SJCRH30 (cell line): Measurements from ENCODE around the gene FARS2. TPM values are rescaled to one million over a fixed set of nuclear protein-coding genes. Genes with fewer than 3 reads are reported as not detected.
A peak's percentile ranks its signal among the peaks of the same experiment; 100 is the strongest.

Experiments used
- DNase-seq, 2 experiments: peaks; one replicate each; pipeline ENCODE4 v3.0.0-alpha.2; 2015 to 2020
- H3K27ac ChIP-seq: fragments of 250-450 bp; sonication (Bioruptor Pico); 2 replicates; pipeline ENCODE4 v1.5.1; 2020; ENCODE audit warnings: mild to moderate bottlenecking, moderate library complexity
- H3K27me3 ChIP-seq: fragments of 250-450 bp; sonication (Bioruptor Pico); 2 replicates; pipeline ENCODE4 v1.5.1; 2020; ENCODE audit warnings: mild to moderate bottlenecking, moderate library complexity
- H3K36me3 ChIP-seq: fragments of 250-450 bp; sonication (Bioruptor Pico); 2 replicates; pipeline ENCODE4 v1.5.1; 2020; ENCODE audit warnings: mild to moderate bottlenecking, moderate library complexity
- H3K4me1 ChIP-seq: fragments of 250-450 bp; sonication (Bioruptor Pico); 2 replicates; pipeline ENCODE4 v1.5.1; 2020; ENCODE audit warnings: mild to moderate bottlenecking, moderate library complexity
- H3K4me3 ChIP-seq: fragments of 250-450 bp; sonication (Bioruptor Pico); 2 replicates; pipeline ENCODE4 v1.5.1; 2020; ENCODE audit warnings: mild to moderate bottlenecking, moderate library complexity
- H3K9me3 ChIP-seq: fragments of 250-450 bp; sonication (Bioruptor Pico); replicated peaks from 2 replicates; pipeline ENCODE4 v1.5.1; 2020; ENCODE audit warnings: mild to moderate bottlenecking, moderate library complexity
- total RNA-seq: library from RNA; depleted of rRNA; stranded (reverse); fragments of >200 nt; shearing (Covaris generic); gene quantifications from 2 replicates; pipeline ENCODE4 v1.2.3, GENCODE V29; 2014

The FARS2 gene
- total RNA-seq, 1 experiment from 2014 or later = 10.5 TPM

DNA sequence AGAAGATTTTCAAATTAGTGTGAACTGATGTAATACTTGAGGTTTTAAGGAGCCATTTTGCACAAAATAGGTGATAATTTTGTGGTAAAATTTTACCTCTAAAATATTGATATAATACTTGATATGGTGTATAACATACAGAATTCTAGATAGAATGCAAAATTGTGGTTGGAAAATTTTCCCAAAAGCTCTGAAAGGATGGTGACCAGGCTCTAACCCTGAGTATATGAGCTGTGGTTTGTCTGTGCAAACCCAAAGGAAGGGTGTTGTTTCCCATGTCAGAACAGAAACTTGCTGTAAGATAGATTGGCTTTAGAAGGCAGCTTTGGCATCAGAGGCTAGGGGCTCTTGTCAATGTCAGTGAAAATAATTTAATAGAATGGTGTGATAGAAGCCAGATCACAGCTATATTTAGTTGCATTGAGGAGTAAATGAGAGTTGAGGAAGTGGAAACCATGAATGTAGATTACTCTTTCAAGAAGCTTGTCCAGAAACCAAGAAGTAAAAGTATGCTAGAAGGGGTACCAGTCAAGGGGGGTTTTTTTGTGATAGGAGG lies 257.7 kb downstream of the FARS2 start:
- Histone ChIP-seq H3K27ac (no peak overlapping the region), H3K9me3 (no peaks in the 10 kb centered on the region), H3K27me3 (no peaks in the 10 kb centered on the region), H3K4me3 (no peak overlapping the region), H3K36me3 (no peaks in the 10 kb centered on the region), H3K4me1 (no peaks in the 10 kb centered on the region)
- no peak for DNase-seq

DNA sequence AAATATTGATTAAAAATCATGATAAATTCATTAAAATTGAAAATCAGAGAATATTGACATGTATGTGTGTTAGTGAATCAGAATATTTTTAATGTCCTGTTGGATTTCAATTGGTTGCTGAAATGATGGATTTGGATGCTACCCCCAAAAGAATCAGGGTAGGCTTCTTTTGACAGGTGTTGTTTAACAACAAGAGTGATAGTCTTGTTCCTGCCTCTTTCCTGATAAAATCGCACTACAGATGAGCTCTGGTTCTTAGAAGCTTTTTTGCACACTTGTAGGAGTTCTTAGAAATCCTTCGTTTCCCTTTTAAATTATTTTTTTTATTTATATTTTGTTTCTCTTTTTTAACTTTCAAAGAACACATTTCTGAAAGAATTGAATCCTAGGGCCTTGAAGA lies 259.5 kb downstream of the FARS2 start:
- Histone ChIP-seq H3K27me3 (no peaks in the 10 kb centered on the region), H3K4me1 (no peaks in the 10 kb centered on the region), H3K27ac (no peak overlapping the region), H3K36me3 (no peaks in the 10 kb centered on the region), H3K9me3 (no peaks in the 10 kb centered on the region), H3K4me3 (no peak overlapping the region)
- no peak for DNase-seq

DNA sequence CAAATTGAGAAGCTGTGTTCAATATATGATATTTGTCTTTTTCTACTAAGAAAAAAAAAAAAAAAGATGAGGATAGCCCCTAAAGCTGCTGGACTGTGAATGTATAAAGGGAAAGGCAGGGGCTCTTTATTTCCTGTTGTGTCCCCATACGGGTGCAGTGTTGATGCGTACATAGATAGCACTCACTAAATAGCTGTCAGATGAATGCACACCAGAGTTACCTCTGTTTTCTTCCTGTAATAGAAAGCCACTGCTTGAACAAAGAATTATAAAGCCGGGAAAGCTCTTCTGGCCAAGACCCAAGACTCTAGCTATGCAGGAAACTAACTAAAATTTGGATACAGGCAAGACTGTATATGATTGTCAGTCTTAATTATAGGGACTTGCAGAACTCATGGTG lies 260.0 kb downstream of the FARS2 start:
- Histone ChIP-seq H3K27ac (no peak overlapping the region), H3K36me3 (no peaks in the 10 kb centered on the region), H3K4me1 (no peaks in the 10 kb centered on the region), H3K9me3 (no peaks in the 10 kb centered on the region), H3K27me3 (no peaks in the 10 kb centered on the region), H3K4me3 (no peak overlapping the region)
- DNase-seq = no peak

DNA sequence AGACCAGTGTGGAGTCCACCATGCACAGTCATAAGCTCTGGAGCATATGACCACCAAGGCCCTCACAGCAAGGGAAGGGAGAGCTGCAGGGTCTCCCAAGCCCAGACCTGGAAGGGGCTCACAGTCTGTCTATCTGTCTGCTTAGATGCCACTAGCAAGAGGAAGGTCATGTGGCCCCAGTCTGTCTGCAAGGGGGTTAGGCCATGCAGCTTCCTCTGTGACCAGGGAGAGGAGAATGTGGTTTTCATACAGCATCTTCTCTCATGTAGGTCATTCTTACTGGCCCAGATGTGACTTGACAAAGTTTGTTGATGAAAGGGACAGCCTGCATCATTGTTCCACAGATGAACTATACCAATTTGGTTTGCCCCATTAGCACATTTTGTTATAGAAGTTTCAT lies 260.8 kb downstream of the FARS2 start:
- H3K9me3 ChIP-seq = no peaks in the 10 kb centered on the region
- H3K4me3 ChIP-seq = no peak overlapping the region
- H3K36me3 ChIP-seq = no peaks in the 10 kb centered on the region
- no peak for DNase-seq
- H3K4me1 ChIP-seq = no peaks in the 10 kb centered on the region
- H3K27me3 ChIP-seq = no peaks in the 10 kb centered on the region
- no peak overlapping the region for H3K27ac ChIP-seq

DNA sequence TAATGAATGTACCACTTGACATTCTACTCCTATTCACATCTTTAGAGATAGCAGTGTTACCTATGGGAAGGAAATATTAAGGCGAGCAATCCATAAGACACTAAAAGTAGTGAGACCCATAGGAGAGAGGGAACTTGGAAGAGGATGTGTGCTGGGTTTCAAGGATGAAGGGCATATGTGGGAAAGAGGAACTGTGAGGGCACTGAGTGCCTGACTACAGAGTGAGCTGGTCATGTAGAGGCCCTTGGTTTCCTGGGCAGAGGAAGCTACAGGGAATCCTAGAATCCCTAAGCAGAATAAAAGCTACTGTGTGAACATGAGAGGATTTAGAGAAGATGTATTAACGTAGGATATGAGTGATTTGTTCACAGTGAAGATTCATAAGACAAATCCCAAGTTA lies 262.8 kb downstream of the FARS2 start:
- H3K27me3 ChIP-seq = no peaks in the 10 kb centered on the region
- H3K27ac ChIP-seq = no peak overlapping the region
- no peaks in the 10 kb centered on the region for H3K36me3 ChIP-seq
- no peaks in the 10 kb centered on the region for H3K4me1 ChIP-seq
- no peak for DNase-seq
- H3K4me3 ChIP-seq = no peak overlapping the region
- no peaks in the 10 kb centered on the region for H3K9me3 ChIP-seq

DNA sequence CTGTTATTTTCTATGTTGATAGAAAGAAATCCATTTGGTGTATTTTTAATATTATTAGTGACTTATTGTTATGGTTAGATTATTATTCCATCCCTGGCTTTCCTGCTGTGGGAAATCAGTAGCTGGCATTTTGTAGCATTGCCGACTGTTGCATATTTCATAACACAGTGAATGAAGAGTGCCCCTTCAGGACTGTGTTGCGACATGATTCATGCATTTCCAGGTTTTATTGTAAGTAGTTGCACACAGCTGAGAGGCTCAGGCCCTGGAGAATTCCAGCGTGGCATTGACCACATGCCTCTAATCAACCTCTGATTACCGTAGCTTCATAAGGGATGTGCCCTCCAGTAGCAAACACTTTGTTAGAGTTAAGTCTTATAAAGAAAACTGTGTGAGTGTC lies 263.9 kb downstream of the FARS2 start:
- Histone ChIP-seq H3K36me3 (no peaks in the 10 kb centered on the region), H3K4me3 (no peak overlapping the region), H3K27ac (no peak overlapping the region), H3K9me3 (no peaks in the 10 kb centered on the region), H3K27me3 (no peaks in the 10 kb centered on the region), H3K4me1 (no peaks in the 10 kb centered on the region)
- no peak for DNase-seq

DNA sequence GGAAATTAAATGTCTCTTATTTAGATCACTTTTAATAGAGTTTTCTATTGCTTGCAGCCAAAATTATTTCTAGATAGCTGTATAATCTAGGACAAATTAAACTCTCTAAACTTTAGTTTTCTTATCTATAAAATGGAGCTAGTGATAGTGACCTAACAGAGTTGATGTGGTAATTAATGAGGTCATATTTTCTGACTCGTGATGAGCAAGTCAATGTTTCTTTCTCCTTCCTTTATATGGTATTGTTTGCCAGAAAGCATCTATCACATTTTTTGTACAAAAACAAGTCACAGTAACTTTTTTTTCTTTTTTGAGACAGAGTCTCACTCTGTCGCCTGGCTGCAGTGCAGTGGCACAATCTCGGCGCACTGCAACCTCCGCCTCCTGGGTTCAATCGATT lies 267.7 kb downstream of the FARS2 start:
- H3K27ac ChIP-seq = no peak overlapping the region
- H3K4me1 ChIP-seq = no peaks in the 10 kb centered on the region
- H3K36me3 ChIP-seq = no peaks in the 10 kb centered on the region
- no peak for DNase-seq
- H3K9me3 ChIP-seq = no peaks in the 10 kb centered on the region
- H3K27me3 ChIP-seq = no peaks in the 10 kb centered on the region
- no peak overlapping the region for H3K4me3 ChIP-seq

DNA sequence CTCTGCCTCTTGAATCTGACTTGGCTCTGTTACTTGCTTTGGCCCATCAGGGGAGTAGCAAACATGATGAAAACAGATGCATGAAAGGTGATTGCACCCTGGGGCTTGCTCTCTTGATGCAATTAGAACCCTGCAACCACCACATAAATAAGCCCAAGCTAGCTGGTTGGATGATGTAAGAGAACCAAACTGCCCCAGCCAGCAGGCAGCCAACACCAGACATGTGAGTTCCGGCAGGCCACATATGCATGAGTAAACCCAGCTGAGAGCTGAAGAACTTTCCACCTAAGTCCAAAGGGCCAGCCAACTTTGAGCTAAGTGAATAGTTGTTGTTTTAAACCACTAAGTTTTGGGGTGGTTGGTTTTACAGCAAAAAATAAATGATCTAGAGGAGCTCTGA lies 268.4 kb downstream of the FARS2 start:
- Histone ChIP-seq H3K36me3 (no peaks in the 10 kb centered on the region), H3K9me3 (no peaks in the 10 kb centered on the region), H3K27me3 (no peaks in the 10 kb centered on the region), H3K27ac (no peak overlapping the region), H3K4me1 (no peaks in the 10 kb centered on the region), H3K4me3 (no peak overlapping the region)
- peak in 1 of 2 experiments; percentile 10 for DNase-seq

DNA sequence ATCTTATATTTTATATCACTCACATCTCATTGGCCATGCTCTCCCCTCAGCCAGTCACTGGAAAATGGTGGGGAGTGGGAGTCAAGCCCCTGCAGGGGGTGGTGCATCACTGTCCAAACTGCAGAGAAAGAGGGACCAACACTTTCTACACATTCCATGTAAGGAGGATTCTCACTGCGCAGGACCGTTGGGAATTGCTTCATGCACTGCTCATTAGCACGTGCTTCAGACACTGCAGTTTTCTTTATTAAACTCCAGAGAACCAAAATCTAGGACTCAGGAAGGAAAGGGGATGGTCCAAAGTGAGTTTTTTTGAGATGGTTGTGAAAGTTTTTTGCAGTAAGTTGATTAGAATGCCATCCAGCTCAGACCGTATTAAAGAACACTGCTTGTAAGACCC lies 269.8 kb downstream of the FARS2 start:
- no peak for DNase-seq
- H3K4me1 ChIP-seq = no peaks in the 10 kb centered on the region
- H3K4me3 ChIP-seq = no peak overlapping the region
- H3K9me3 ChIP-seq = no peaks in the 10 kb centered on the region
- H3K27ac ChIP-seq = no peak overlapping the region
- no peaks in the 10 kb centered on the region for H3K36me3 ChIP-seq
- no peaks in the 10 kb centered on the region for H3K27me3 ChIP-seq

DNA sequence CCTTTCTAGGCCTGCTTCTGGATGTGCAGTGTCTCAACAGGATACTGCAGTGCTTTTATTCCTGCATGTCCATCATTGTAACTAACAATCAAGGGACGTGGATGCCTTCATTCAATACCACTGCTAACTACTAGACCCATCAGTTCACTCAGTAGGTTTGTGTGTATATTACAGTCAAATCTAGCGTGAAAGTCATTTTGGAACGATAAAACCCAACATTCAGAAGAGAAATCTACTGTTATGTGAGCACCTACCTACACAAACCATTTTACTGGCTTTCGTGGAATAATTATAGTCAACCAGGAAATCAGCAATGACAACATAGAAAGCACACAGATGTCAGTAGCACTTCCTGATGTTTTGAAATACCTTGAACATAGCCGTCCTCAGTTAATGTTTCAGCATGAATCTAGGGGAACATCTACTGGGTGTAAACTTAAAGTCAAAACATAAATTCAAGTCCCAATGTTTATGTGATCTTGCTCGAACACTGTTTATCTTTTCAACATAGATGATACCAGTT lies 270.6 kb downstream of the FARS2 start:
- H3K27me3 ChIP-seq = no peaks in the 10 kb centered on the region
- H3K4me1 ChIP-seq = no peaks in the 10 kb centered on the region
- H3K27ac ChIP-seq = no peak overlapping the region
- no peak overlapping the region for H3K4me3 ChIP-seq
- no peaks in the 10 kb centered on the region for H3K9me3 ChIP-seq
- H3K36me3 ChIP-seq = no peaks in the 10 kb centered on the region
- no peak for DNase-seq

DNA sequence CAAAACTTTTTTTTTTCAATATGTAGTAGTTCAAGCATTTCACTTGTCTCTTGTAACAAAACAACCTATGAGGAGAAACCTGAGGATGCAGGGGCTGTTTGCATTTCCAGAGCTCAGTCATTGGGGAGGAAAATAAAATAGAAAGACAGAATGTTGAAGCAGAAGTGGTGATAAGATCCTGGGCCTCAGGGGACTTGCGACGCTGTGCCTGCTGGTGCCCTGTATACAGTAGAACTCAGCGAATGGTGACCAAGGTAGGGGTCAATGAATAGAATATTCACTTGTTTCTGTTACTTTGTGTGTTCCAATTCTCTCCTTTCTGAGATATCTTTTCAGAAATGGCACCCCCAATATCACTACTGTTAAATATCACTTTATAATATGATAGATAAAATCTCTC lies 271.6 kb downstream of the FARS2 start:
- no peaks in the 10 kb centered on the region for H3K36me3 ChIP-seq
- no peaks in the 10 kb centered on the region for H3K4me1 ChIP-seq
- H3K4me3 ChIP-seq = no peak overlapping the region
- no peaks in the 10 kb centered on the region for H3K9me3 ChIP-seq
- H3K27ac ChIP-seq = no peak overlapping the region
- no peak for DNase-seq
- H3K27me3 ChIP-seq = no peaks in the 10 kb centered on the region

DNA sequence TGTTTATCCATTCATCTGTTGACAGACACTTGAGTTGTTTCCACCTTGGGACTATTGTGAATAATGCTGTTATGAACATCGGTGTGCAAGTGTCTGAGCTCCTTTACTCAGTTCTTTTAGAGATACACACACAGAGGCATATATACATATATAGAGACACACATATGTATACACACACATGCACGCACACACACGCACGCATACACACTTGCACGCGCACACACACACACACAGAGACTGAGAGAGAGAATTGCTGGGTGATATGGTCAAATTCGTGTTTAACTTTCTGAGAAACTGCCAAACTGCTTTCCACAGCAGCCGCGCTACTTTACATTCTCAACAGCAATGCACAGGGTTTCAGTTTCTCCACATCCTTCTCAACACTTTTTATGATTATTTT lies 273.3 kb downstream of the FARS2 start:
- no peaks in the 10 kb centered on the region for H3K27me3 ChIP-seq
- DNase-seq = no peak
- H3K4me3 ChIP-seq = no peak overlapping the region
- no peaks in the 10 kb centered on the region for H3K36me3 ChIP-seq
- H3K4me1 ChIP-seq = no peaks in the 10 kb centered on the region
- H3K9me3 ChIP-seq = no peaks in the 10 kb centered on the region
- H3K27ac ChIP-seq = no peak overlapping the region

DNA sequence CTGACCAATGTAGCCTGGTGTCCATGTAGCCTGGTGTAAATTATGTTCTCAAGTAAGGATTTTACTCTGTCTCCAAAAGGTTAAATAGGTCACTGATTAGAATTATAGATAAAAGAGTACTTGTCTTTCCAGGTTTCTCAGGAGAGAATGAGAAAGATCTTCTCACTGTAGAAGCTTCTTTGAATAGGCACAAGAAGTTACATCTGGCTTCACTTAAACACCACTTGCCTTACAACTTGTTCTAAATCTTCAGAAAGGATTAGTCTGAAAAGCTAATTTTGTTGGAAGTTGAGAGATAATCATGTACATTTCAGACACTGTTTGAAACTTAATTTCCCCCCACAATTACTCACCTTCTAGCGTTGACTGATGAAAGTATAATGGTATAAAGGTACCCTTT lies 275.3 kb downstream of the FARS2 start:
- DNase-seq = no peak
- H3K27ac ChIP-seq = no peak overlapping the region
- no peak overlapping the region for H3K4me3 ChIP-seq
- no peaks in the 10 kb centered on the region for H3K36me3 ChIP-seq
- no peaks in the 10 kb centered on the region for H3K27me3 ChIP-seq
- no peaks in the 10 kb centered on the region for H3K9me3 ChIP-seq
- H3K4me1 ChIP-seq = no peaks in the 10 kb centered on the region

DNA sequence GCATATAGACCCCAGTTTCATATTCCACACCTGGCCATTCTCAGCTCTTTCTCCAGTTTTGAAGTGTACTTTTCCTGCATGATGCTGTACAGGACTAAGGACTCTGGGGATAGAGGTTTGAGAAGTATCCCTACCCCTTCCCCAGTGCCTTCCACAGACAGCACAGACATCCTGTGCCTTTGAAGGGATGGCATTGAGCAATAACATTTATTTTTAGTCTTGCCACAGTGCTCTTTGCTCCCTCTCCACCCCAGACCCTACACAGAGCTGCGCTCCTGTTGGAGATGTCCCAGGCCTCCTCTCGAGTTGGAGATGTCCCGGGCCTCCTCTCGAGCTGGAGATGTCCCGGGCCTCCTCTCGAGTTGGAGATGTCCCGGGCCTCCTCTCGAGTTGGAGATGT lies 275.8 kb downstream of the FARS2 start:
- DNase-seq = no peak
- Histone ChIP-seq H3K27ac (no peak overlapping the region), H3K27me3 (no peaks in the 10 kb centered on the region), H3K4me3 (no peak overlapping the region), H3K9me3 (no peaks in the 10 kb centered on the region), H3K4me1 (no peaks in the 10 kb centered on the region), H3K36me3 (no peaks in the 10 kb centered on the region)

DNA sequence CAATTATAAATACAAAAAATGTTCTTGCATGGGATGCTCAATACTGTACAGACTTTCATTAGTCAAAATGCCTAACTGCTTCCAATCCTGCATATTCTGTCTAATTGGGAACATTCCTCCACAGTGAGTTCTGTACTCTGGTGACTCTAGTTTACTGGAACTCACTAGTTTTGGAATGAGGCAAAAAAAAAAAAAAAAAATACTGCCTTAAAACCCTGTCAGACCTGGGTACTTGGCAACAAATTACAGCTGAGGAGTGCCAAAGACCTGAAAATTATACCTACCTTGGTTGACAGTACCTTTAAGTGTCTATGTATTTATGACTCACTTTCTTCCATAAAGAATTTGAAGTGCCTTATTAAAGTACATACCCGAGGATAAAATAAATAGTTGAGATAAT lies 276.7 kb downstream of the FARS2 start:
- no peak for DNase-seq
- Histone ChIP-seq H3K27me3 (no peaks in the 10 kb centered on the region), H3K4me3 (no peak overlapping the region), H3K36me3 (no peaks in the 10 kb centered on the region), H3K27ac (no peak overlapping the region), H3K9me3 (no peaks in the 10 kb centered on the region), H3K4me1 (no peaks in the 10 kb centered on the region)

DNA sequence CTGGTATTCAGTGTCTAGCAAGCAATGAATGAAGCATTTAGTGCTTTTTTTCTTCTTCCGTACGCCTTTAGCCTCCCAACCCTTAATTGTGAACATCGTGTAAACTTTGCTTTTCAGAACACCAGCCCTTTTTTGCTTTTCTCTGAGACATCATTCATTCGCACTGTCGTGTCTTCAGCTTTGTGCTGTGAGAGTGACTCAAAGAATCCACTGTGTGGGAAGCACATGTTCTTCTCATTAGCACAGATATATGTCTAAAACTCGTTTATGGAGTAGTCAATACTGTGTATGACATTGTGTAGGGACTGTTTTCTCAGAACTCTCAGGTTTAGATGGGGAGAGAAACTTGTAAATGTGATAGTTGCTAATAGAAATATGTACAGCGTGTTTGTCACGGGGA lies 279.1 kb downstream of the FARS2 start:
- Histone ChIP-seq H3K4me1 (no peaks in the 10 kb centered on the region), H3K27ac (no peak overlapping the region), H3K36me3 (no peaks in the 10 kb centered on the region), H3K4me3 (no peak overlapping the region), H3K9me3 (no peaks in the 10 kb centered on the region), H3K27me3 (no peaks in the 10 kb centered on the region)
- no peak for DNase-seq
